Bronchial epithelial cell (primary cell): Measurements from ENCODE around the gene SPATA25. TPM values are rescaled to one million over a fixed set of nuclear protein-coding genes. Genes with fewer than 3 reads are reported as not detected.

Source experiments
- DNase-seq: peaks from one replicate; pipeline ENCODE4 v3.0.0-alpha.2; 2010; ENCODE audit warnings: low read depth
- FAIRE-seq: peaks from 2 replicates; lab custom pipeline; 2011; peaks lifted over from hg19 to GRCh38; lab: Jason Lieb, UNC
- H3K27me3 ChIP-seq: 2 replicates; pipeline ENCODE4 v1.5.1; 2011; ENCODE audit warnings: low read length; ENCODE audit not compliant: control insufficient read depth, insufficient read depth
- H3K36me3 ChIP-seq: 2 replicates; pipeline ENCODE4 v1.5.1; 2011; ENCODE audit warnings: low read length; ENCODE audit not compliant: control insufficient read depth, insufficient read depth
- H3K4me3 ChIP-seq: 2 replicates; pipeline ENCODE4 v1.5.1; 2011; ENCODE audit warnings: mild to moderate bottlenecking, low read depth, low read length, control low read depth
- total RNA-seq: library from RNA; depleted of rRNA; stranded (reverse); fragments of >200 nt; gene quantifications from 2 replicates; pipeline ENCODE4 v1.2.1, GENCODE V29; 2014
- TF ChIP-seq, protein P1 (sequence below): IDR thresholded peaks from 2 replicates; pipeline ENCODE4 v1.5.1; 2011; ENCODE audit warnings: mild to moderate bottlenecking, moderate library complexity, low read length, control low read depth, inconsistent platforms; ENCODE audit not compliant: insufficient read depth, severe bottlenecking

The SPATA25 gene
- total RNA-seq, 1 donor from 2014 or later: 0.53 TPM

DNA sequence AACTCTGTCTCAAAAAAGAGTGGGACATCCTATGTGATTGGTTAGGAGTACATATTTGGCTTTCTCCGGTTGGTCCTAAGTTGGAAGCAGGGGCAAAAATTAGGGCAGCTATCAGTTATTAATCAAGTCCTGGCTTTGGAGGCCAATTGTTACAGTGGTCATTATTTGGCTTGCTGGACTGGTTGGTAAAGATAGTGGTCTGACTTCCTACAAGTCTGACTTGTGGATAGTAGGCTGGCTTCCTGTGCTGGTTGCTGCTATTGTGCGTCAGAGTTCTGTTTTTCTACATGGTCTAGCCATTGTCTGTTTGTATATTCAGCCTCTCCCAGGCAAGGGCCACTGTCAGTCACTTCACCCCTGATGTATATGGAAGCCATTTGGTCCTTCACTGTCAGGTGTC is 37.2 kb downstream of the SPATA25 start:
- Histone ChIP-seq H3K27me3 (no peaks in the 10 kb centered on the region), H3K36me3 (peaks cover 15% of the 10 kb centered on the region), H3K4me3 (no peak overlapping the region)
- FAIRE-seq (no peak), DNase-seq (no peak)
- TF ChIP-seq, protein P1, sequence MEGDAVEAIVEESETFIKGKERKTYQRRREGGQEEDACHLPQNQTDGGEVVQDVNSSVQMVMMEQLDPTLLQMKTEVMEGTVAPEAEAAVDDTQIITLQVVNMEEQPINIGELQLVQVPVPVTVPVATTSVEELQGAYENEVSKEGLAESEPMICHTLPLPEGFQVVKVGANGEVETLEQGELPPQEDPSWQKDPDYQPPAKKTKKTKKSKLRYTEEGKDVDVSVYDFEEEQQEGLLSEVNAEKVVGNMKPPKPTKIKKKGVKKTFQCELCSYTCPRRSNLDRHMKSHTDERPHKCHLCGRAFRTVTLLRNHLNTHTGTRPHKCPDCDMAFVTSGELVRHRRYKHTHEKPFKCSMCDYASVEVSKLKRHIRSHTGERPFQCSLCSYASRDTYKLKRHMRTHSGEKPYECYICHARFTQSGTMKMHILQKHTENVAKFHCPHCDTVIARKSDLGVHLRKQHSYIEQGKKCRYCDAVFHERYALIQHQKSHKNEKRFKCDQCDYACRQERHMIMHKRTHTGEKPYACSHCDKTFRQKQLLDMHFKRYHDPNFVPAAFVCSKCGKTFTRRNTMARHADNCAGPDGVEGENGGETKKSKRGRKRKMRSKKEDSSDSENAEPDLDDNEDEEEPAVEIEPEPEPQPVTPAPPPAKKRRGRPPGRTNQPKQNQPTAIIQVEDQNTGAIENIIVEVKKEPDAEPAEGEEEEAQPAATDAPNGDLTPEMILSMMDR: no peak

DNA sequence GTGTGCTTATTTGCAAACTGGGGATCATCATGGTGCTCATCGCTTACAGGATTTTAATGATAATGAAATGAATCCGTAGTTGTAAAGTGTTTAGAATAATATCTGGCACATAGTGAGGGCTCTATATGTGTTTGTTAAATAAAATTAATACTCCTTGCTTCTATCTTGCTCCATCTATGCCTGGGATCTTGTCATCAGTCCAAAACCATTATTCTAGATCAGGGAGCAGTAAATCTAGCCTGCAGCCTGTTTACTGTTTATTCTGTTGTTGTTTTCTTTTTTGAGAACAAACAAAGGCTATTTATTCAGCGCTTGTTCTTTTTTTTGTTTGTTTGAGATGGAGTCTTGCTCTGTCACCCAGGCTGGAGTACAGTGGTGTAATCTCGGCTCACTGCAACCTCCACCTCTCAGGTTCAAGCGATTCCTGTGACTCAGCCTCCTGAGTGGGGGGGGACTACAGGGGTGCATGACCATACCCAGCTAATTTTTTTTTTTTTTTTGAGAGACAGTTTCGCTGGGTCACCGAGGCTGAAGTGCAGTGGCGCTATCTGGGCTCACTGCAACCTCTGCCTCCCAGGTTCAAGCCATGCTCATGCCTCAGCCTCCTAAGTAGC is 38.3 kb downstream of the SPATA25 start:
- DNase-seq: no peak
- TF ChIP-seq, protein P1: no peak
- Histone ChIP-seq H3K4me3 (no peak overlapping the region), H3K36me3 (peaks cover 14% of the 10 kb centered on the region), H3K27me3 (no peaks in the 10 kb centered on the region)
- FAIRE-seq: no peak

DNA sequence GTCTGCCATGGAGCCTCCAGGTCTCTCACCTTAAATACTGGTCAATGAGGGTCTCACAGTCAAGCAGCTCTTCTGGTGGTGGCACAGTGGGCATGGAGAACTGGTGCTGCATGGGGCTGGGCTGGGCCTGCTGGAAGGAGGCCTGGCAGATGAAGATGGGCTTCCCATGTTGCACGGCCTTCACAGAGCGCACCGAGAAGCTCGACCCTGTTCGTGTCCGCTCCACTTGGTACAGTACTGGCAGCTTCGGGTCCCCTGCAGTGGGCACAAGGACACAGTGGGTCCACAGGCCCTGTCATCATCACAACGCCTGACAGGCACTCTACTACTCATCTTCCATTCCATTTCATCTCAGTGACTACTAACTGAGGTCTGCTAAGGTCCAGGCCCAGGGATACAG is 39.0 kb downstream of the SPATA25 start:
- TF ChIP-seq, protein P1: no peak
- DNase-seq (no peak), FAIRE-seq (no peak)
- Histone ChIP-seq H3K27me3 (no peaks in the 10 kb centered on the region), H3K36me3 (peaks cover 18% of the 10 kb centered on the region), H3K4me3 (no peak overlapping the region)

DNA sequence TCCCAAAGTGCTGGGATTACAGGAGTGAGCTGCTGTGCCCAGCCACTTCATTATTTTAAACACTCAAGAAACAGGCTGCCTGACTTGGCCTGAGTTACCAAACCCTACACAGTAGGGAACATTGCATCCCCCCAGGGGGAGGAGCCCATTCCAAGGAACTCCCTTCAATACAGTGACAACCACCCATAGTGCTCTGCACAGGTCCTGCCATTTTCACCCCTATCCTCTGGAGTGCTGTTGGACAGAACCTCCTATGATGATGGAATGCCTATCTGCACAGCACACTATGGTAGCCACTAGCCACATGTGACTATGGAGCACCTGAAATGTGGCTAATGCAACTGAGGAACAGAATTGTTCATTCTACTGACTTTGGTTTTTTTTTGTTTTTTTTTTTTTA is 42.0 kb downstream of the SPATA25 start:
- Histone ChIP-seq H3K4me3 (no peak overlapping the region), H3K36me3 (peaks cover 21% of the 10 kb centered on the region), H3K27me3 (no peaks in the 10 kb centered on the region)
- DNase-seq (no peak), FAIRE-seq (no peak)
- TF ChIP-seq, protein P1: no peak

DNA sequence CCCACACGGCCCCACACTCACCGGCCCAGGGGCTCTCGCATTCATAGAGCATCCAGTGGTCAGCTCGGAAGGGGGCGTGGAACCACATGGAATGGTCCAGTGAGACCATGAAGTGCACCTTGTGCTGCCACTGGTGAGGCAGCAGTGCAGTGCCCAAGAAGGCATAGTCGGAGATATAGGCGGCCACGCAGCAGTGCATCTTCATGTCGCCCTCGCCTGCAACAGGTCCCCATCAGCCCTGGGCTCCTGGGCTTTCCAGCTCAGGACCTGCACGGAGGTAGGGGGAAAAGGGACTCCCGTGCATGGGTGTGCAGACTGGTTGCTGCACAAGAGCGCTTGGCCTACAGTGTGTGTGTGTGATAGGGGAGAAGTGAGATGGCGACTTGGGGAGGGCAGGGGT is 43.9 kb downstream of the SPATA25 start:
- peaks cover 21% of the 10 kb centered on the region for H3K36me3 ChIP-seq

More for the DNA sequence above, 43.9 kb downstream of the SPATA25 start:
- TF ChIP-seq, protein P1: no peak
- Histone ChIP-seq H3K4me3 (no peak overlapping the region), H3K27me3 (no peaks in the 10 kb centered on the region)
- DNase-seq (no peak), FAIRE-seq (no peak)
